ENCODE measurements around the gene NODAL.
"Not testable (repeated sequence)": the region's sequence is repeated elsewhere in the genome, so short reads cannot be mapped to it uniquely, and the experiment has no call there.

DNA sequence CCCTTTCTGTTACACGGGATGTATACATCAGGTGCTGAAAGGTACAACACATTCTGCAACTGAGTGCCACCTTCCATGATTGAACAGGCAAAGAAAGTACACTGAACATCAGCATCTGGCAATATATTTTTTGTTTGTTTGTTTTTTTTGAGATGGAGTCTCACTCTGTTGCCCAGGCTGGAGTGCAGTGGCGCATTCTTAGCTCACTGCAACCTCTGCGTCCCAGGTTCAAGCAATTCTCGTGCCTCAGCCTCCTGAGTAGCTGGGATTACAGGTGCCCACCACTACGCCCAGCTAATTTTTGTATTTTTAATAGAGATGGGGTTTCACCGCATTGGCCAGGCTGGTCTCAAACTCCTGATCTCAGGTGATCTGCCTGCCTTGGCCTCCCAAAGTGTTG, 42.4 kb upstream of the NODAL start:
- TF ChIP-seq, protein P1, sequence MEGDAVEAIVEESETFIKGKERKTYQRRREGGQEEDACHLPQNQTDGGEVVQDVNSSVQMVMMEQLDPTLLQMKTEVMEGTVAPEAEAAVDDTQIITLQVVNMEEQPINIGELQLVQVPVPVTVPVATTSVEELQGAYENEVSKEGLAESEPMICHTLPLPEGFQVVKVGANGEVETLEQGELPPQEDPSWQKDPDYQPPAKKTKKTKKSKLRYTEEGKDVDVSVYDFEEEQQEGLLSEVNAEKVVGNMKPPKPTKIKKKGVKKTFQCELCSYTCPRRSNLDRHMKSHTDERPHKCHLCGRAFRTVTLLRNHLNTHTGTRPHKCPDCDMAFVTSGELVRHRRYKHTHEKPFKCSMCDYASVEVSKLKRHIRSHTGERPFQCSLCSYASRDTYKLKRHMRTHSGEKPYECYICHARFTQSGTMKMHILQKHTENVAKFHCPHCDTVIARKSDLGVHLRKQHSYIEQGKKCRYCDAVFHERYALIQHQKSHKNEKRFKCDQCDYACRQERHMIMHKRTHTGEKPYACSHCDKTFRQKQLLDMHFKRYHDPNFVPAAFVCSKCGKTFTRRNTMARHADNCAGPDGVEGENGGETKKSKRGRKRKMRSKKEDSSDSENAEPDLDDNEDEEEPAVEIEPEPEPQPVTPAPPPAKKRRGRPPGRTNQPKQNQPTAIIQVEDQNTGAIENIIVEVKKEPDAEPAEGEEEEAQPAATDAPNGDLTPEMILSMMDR (IDR thresholded peaks at IDR 0.05) = not testable (repeated sequence)
- TF ChIP-seq FOSB (CRISPR knock-in tag; IDR thresholded peaks at IDR 0.05); SREBF2 (IDR thresholded peaks at IDR 0.05); EP300 (IDR thresholded peaks at IDR 0.05); MYC (IDR thresholded peaks at IDR 0.05; ENCODE audit: borderline replicate concordance, low read length); RFX5 (IDR thresholded peaks at IDR 0.05); NR3C1 (IDR thresholded peaks at IDR 0.05); SMC3 (IDR thresholded peaks at IDR 0.05); POLR2A (IDR thresholded peaks at IDR 0.05; ENCODE audit: low read length); REST (IDR thresholded peaks at IDR 0.05); MAZ (IDR thresholded peaks at IDR 0.05; ENCODE audit: borderline replicate concordance, low read depth, low read length); CHD2 (IDR thresholded peaks at IDR 0.05; ENCODE audit: low read length, partially characterized antibody): not testable (repeated sequence)
- TF ChIP-seq, protein P2, sequence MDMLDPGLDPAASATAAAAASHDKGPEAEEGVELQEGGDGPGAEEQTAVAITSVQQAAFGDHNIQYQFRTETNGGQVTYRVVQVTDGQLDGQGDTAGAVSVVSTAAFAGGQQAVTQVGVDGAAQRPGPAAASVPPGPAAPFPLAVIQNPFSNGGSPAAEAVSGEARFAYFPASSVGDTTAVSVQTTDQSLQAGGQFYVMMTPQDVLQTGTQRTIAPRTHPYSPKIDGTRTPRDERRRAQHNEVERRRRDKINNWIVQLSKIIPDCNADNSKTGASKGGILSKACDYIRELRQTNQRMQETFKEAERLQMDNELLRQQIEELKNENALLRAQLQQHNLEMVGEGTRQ (IDR thresholded peaks at IDR 0.05) = not testable (repeated sequence)
- TF ChIP-seq, protein P3, sequence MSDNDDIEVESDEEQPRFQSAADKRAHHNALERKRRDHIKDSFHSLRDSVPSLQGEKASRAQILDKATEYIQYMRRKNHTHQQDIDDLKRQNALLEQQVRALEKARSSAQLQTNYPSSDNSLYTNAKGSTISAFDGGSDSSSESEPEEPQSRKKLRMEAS (IDR thresholded peaks at IDR 0.05) = not testable (repeated sequence)

Measured in A549 (cell line).